ENCODE results near the gene NXT2. TPM values are rescaled to one million over a fixed set of nuclear protein-coding genes. Genes with fewer than 3 reads are reported as not detected.

Gene NXT2
- total and polyA plus RNA-seq, 9 of the 15 experiments (the other 6 are each of a cell fraction or from before 2014, with no cell fraction given) = 6.1 to 29.6 (median 14.2) TPM

DNA sequence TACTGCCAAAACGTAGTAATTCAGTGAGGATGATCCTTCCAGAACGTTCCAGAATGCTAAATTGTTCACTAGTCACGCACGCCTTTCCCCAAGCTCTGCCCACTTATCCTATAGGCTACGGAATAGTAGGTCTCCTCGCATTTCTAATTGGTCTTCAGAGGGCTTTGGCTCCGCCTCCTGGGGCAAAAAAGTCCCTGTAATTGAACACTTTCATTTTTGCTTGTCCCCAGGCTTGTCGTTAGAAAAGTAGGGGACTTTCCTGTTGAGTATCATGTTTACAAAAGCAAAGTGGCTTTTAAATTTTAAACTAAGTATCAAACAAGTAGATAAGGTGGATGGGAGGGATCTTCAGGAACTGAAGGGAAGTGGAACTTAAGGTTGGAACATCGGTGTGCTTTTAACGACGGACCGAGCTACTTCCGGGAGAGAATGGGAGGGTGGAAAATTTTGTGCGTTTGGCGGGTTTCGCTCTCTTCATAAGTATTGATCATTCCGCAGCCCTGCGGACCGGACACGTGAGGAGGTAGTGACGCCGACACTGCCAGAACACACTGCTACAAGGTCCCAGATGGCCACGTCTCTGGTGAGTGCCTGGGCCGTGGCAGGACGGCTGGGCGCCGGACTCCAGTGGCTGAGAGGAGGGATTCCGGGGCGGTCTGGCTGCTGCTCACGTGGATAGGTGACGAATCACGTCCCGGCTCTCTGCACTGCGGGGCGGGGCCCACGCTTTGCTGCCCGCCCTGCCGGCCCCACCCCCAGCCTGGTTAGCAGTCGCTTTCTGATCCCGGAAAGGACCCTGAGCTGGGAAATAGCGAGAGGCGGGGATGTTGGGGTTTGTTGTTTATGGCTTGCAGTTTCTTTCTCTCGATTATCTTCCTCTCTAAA is at the start of gene NXT2 (continued):
- 0 out of 2 replicates have a peak, but pooled peaks have one; percentile 22 for TF ChIP-seq LARP7 (IDR thresholded peaks at IDR 0.05)
- no peak for TF ChIP-seq SAP30 (IDR thresholded peaks at IDR 0.05; ENCODE audit: borderline replicate concordance, insufficient read depth, low read depth, low read length, poor library complexity, severe bottlenecking)
- TF ChIP-seq, protein P1, sequence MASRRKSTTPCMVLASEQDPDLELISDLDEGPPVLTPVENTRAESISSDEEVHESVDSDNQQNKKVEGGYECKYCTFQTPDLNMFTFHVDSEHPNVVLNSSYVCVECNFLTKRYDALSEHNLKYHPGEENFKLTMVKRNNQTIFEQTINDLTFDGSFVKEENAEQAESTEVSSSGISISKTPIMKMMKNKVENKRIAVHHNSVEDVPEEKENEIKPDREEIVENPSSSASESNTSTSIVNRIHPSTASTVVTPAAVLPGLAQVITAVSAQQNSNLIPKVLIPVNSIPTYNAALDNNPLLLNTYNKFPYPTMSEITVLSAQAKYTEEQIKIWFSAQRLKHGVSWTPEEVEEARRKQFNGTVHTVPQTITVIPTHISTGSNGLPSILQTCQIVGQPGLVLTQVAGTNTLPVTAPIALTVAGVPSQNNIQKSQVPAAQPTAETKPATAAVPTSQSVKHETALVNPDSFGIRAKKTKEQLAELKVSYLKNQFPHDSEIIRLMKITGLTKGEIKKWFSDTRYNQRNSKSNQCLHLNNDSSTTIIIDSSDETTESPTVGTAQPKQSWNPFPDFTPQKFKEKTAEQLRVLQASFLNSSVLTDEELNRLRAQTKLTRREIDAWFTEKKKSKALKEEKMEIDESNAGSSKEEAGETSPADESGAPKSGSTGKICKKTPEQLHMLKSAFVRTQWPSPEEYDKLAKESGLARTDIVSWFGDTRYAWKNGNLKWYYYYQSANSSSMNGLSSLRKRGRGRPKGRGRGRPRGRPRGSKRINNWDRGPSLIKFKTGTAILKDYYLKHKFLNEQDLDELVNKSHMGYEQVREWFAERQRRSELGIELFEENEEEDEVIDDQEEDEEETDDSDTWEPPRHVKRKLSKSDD (conservative IDR thresholded peaks at IDR 0.05; ENCODE audit: low read length) = 0 out of 2 replicates have a peak, but pooled peaks have one; percentile 16
- no peak for TF ChIP-seq ILK (tag; IDR thresholded peaks at IDR 0.05; ENCODE audit: borderline replicate concordance, low read depth)
- no peak for TF ChIP-seq FUS (optimal IDR thresholded peaks at IDR 0.05; ENCODE audit: low read depth, low read length)
- peak; percentile 82 for TF ChIP-seq BHLHE40 (IDR thresholded peaks at IDR 0.05; ENCODE audit: low read length)
- TF ChIP-seq TRIM28 (IDR thresholded peaks at IDR 0.05) = peak; percentile 33
- TF ChIP-seq RBFOX2 (IDR thresholded peaks at IDR 0.05; ENCODE audit: low read depth, low read length) = peak; percentile 93
- TF ChIP-seq MYC (IDR thresholded peaks at IDR 0.05; ENCODE audit: low read depth, low read length) = peak; percentile 17; the same call in 1 of the 2 replicates
- no peak for TF ChIP-seq MYC (CRISPR knock-in tag; IDR thresholded peaks at IDR 0.05; ENCODE audit: borderline replicate concordance, low read depth)
- TF ChIP-seq BCL6 (CRISPR knock-in tag; IDR thresholded peaks at IDR 0.05) = no peak
- peak; percentile 84 for TF ChIP-seq POLR2AphosphoS5 (IDR thresholded peaks at IDR 0.05; ENCODE audit: control insufficient read depth, insufficient read depth, low read depth, low read length)
- no peak for TF ChIP-seq ZNF224 (CRISPR knock-in tag; IDR thresholded peaks at IDR 0.05)
- 0 out of 2 replicates have a peak, but pooled peaks have one; percentile 34 for TF ChIP-seq L3MBTL2 (IDR thresholded peaks at IDR 0.05)
- TF ChIP-seq PHF20 (IDR thresholded peaks at IDR 0.05; ENCODE audit: partially characterized antibody) = peak; percentile 95
- no peak for TF ChIP-seq FOXK1 (CRISPR knock-in tag; IDR thresholded peaks at IDR 0.05; ENCODE audit: borderline replicate concordance)
- TF ChIP-seq ELK3 (CRISPR knock-in tag; IDR thresholded peaks at IDR 0.05) = no peak
- no peak for TF ChIP-seq ZNF253 (CRISPR knock-in tag; conservative IDR thresholded peaks at IDR 0.05)
- peak; percentile 87 for TF ChIP-seq ELF1 (tag; IDR thresholded peaks at IDR 0.05)
- TF ChIP-seq FOXK2 (conservative IDR thresholded peaks at IDR 0.05 in 1 of 2, IDR thresholded peaks at IDR 0.05 in 1 of 2; ENCODE audit: low read depth in 2 of 2) = peak; percentile 56 to 62; a peak in 3 of 4 replicates
- TF ChIP-seq RBM22 (IDR thresholded peaks at IDR 0.05; ENCODE audit: low read depth, low read length, poor library complexity, severe bottlenecking) = no peak
- peak; percentile 17 for TF ChIP-seq CREM (IDR thresholded peaks at IDR 0.05; ENCODE audit: low read depth)
- TF ChIP-seq RAD51 (IDR thresholded peaks at IDR 0.05; ENCODE audit: borderline replicate concordance, low read depth) = peak; percentile 66; the same call in 1 of the 2 replicates
- TF ChIP-seq ZNF140 (CRISPR knock-in tag; IDR thresholded peaks at IDR 0.05) = no peak
- TF ChIP-seq HDAC1 (IDR thresholded peaks at IDR 0.05) = peak in 1 of 2 experiments; percentile 77; a peak in 1 of 4 replicates
